ENCODE results near the gene KLHL3.
"Not testable (repeated sequence)": the region's sequence is repeated elsewhere in the genome, so short reads cannot be mapped to it uniquely, and the experiment has no call there.

Gene KLHL3, protein sequence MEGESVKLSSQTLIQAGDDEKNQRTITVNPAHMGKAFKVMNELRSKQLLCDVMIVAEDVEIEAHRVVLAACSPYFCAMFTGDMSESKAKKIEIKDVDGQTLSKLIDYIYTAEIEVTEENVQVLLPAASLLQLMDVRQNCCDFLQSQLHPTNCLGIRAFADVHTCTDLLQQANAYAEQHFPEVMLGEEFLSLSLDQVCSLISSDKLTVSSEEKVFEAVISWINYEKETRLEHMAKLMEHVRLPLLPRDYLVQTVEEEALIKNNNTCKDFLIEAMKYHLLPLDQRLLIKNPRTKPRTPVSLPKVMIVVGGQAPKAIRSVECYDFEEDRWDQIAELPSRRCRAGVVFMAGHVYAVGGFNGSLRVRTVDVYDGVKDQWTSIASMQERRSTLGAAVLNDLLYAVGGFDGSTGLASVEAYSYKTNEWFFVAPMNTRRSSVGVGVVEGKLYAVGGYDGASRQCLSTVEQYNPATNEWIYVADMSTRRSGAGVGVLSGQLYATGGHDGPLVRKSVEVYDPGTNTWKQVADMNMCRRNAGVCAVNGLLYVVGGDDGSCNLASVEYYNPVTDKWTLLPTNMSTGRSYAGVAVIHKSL

DNA sequence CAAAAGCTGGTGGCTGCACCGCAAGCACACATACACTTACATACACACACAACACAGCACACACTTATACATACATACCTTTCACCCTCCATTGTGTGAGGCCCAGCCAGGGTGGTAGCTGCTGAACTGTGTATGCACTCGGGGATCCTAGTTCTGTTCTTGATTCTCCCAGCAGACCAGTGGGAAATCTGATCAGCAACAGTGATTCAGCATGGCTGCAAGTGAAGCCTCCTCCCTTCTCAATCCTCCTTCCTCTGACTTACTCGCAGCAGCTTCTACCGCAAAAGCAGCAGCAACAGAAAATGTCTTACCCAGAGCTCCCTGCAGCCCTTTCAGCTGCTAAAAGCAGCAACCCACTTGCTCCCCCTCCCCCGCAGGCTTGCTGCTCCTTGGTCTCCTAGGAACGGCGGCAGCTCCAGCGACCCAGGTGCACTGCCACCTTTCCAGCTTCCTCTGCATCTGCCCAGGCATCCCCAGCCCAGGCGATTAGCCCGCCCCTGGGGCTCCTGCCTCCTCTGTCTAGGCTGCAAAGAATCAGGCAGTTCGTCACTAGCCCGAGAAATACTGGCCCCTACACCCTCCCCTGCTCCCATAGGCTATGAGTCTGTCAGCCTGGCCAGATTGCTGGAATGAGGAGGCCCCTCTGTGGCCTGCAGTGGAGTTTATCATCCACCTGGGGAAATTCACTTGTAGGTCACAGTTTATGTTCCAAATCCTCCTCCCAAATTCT, at the start of gene KLHL3:
Gene KLHL3, minus strand, starts transcription at position 535 of the 730 bp plus-strand sequence. Its CDS starts 443 bp downstream, at position 92.
- DNase-seq = peak; percentile 55

DNA sequence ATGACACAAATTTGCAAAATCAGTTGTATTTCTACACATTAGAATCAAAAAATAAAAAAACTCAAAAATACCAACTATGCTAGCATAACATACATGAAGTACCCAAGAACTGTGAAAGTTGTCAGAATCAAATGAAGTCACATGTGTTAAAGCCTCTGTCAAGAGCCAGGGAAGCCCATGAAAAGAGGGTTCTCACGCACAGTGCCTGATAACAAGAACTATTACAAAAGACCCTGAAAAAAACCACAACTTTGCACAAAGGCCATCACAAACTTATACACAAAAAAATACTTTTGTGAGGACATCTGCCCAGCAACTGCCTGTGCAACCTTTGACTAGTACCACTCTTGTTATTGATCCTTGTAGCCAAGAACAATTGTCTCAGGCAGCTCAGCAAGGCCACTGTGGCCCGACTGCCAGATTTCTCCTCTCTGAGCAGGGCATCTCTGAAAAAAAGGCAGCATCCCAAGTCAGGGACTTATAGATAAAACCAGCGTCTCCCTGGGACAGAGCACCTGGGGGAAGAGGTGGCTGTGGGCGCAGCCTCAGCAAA, 47.2 kb upstream of the KLHL3 start:
- DNase-seq = no peak

DNA sequence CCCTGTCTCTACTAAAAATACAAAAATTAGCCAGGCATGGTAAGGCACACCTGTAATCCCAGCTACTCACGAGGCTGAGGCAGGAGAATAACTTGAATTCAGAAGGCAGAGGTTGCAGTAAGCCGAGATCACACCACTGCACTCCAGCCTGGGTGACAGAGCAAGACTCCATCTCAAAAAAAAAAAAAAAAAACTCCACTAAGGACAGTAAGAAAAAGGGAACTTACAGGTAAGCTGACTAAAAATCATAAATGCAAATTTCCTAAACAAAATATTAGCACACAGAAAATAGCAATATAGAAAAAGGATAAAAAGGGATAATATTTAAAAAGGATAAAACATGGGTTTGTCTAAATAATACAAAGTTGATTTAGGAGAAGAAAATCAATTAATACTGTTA, 46.2 kb upstream of the KLHL3 start:
- no peak for DNase-seq

DNA sequence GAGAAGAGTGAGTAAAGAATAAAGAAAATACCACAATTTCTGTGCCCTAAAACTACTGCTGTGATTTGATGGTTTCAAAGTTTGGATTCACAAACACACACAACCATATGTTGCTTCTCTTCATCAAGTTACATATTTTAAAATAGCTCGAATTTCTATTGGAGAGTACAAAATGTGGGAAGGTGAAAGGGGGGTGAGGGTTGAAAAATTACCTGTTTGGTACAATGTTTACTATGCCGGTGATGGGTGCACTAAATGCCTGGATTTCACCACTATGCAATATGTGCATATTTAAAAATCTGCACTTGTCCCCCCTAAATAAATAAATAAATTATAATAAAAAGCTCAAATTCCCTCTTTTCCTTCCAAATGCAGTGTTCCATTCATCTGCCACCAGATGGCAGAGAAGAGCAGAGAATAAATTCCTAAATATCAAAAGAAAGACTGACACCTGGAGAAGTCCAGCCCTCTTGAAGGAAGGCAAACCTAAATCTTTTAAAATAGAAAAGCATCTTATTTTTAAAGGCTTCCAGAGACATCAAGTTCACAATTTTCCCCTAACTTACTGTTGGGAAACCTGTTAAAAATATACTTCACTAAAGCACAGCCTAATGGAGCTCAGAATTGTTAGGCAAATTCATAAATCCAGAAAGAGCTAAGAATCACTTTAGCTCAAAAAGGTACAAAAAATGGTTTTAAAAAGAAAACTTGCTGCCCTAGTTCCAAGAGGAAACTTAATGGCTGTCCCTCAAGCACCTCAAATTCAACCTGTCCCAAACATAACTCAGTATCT, 43.1 kb upstream of the KLHL3 start:
- DNase-seq = no peak

DNA sequence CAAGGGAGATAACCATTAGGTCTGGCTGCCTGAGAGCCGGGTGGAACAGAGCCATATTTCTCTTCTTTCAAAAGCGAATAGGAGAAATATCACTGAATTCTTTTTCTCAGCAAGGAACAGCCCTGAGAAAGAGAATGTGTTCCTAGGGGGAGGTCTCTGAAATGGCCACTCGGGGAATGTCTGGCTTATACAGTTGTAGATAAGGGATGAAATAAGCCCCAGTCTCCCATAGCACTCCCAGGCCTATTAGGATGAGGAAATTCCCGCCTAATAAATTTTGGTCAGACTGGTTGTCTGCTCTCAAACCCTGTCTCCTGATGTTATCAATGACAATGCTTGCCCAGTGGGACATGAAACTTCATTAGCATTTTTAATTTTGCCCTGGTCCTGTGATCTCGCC, 32.0 kb upstream of the KLHL3 start:
- not testable (repeated sequence) for DNase-seq

DNA sequence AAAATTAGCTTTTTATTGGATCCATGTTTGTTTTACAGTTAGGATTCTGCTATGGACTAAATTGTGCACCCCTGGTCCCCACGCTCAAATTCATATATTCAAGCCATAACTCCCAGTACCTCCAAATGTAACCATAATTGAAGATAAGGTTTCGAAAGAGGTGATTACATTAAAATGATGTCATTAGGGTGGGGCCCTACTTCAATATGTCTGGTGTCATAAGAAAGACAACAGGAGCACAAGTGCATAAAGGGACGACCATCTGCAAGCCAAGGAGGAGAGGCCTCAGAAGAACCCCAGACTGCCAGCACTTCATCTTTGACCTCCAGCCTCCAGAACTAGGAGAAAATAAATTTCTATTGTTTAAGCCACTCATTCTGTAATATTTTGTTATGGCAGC, 25.7 kb upstream of the KLHL3 start:
- no peak for DNase-seq

DNA sequence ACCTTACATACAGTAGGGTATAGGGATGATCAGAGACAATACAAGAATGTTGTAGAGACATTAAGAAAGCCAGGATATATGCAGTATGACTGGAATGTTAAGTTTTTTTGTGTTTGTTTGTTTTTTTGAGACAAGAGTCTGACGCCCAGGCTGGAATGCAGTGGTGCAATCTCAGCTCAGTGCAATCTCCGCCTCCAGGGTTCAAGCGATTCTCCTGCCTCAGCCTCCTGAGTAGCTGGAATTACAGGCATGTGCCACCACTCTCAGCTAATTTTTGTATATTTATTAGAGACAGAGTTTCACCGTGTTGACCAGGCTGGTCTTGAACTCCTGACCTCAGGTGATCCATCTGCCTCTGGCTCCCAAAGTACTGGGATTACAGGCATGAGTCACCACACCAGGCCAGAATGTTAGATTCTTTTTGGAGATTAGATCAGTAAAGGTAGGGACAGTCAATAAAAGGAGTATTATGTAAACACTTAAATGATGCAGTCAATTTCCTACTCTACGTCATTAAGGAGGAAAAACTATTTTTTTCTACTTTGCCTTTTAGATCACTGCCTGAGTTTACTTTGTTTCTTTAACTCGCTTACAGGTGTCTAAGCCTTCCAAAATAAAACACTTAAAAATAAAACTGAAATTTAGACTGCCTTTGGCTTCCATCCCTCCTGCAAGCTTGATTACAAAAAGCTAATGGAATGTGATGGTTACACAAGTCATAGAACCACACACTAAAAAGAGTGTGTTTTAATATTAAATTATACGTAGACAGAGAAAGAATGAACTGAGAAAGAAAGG, 25.0 kb upstream of the KLHL3 start:
- DNase-seq = no peak

DNA sequence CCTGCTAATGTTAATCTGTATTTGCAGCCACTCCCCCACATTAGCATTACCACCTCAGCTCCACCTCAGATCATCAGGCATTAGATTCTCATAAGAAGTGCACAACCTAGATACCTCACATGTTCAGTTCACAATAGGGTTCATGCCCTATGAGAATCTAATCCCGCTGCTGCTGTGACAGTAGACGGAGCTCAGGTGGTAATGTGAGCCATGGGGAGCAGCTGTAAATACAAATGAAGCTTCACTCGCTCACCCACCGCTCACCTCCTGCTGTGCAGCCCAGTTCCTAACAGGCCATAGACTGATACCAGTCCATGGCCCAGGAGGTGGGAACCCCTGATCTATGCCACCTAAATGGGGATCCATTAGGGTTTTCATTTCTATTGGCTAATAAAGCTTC, 24.4 kb upstream of the KLHL3 start:
- DNase-seq = no peak

DNA sequence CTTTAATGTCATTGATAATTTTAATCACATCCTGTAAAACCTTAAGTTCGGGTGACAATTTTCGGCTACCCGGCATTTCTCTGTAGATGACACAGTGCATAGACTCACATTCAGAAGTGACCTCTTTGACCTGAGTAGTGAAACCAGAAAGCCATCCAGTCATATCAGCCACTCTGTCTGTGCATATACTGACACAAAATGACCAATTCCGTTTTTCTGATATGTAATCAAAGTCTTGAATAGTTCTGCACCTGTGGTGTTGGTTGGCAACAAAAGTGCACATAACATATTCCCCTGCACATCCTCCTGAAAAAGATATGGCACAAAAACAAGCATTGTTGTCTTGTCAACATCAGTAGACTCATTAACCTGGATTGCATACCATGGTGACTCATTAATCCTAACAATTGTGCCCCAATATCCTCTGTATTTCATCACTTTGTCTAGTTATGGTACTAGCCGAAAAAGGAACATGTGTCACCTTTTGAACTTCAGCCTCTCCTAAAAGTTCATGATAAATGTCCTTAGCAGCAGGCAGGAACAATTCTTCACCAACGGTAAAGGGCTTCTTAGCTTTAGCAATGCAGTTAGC, 22.9 kb upstream of the KLHL3 start:
- DNase-seq = no peak

DNA sequence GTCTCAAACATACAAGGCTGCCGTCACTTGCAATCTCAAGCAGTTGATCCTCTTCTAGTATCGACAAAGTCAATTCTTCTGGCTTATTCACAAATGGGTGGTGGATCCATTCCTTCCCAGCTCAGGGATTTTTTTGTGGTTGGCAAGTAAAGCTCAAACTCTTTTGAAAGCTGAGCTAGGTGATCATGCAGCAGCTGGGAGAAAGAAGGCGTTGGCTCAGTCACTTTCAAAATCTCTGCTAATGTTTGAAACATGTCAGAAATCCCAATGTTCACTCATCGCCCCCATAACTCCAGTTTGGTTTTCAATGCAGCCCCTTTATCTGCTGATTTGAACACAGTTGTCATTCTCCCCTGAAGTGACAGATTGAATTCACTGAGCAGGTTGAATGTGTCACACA, 22.2 kb upstream of the KLHL3 start:
- DNase-seq = no peak

DNA sequence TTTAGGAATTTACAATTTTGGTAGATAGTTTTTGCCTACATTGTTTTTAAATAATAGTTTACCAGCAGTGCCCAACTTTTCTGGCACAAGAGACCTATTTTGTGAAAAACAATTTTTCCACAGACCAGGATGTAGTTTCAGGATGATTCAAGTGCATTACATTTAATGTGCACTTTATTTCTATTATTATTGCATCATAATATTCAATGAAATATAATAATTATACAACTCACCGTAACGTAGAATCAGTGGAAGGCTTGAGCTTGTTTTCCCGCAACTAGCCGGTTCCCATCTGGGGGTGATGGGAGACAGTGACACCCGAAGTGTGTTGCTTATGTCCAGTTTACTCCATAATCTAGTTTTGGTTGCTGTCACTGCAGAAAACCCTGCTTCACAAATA, 21.7 kb upstream of the KLHL3 start:
- DNase-seq = no peak

DNA sequence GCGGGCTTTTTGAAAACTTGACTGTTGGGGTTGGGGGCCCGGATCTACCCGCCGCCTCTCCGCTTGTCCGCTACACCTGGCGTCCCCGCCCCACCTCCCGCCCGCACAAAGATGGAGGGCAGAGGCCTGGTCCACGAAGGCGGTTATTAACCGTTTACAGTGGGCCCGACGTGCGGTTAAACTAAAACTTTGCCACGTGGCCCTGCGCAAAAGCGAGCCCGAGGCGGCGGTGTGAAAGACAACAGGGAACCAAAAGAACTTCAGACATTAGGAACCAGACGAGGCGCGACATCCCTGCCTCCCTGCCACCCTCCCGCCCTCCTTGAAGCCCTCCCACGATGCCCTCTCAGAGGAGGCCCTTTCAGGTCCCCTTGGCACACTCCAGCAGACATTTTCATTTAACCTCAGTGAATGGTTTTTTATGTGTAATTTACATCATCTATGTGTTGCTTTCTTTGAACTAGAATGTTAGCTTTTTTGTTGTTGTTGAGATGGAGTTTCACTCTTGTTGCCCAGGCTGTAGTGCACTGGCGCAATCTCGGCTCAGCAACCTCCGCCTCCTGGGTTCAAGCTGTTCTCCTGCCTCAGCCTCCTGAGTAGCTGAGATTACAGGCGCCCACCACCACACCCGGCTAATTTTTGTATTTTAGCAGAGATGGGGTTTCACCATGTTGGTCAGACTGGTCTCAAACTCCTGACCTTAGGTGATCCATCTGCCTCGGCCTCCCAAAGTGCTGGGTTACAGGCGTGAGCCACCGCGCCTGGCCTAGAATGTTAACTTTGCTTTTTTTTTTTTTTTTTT, 19.3 kb upstream of the KLHL3 start:
- no peak for DNase-seq

DNA sequence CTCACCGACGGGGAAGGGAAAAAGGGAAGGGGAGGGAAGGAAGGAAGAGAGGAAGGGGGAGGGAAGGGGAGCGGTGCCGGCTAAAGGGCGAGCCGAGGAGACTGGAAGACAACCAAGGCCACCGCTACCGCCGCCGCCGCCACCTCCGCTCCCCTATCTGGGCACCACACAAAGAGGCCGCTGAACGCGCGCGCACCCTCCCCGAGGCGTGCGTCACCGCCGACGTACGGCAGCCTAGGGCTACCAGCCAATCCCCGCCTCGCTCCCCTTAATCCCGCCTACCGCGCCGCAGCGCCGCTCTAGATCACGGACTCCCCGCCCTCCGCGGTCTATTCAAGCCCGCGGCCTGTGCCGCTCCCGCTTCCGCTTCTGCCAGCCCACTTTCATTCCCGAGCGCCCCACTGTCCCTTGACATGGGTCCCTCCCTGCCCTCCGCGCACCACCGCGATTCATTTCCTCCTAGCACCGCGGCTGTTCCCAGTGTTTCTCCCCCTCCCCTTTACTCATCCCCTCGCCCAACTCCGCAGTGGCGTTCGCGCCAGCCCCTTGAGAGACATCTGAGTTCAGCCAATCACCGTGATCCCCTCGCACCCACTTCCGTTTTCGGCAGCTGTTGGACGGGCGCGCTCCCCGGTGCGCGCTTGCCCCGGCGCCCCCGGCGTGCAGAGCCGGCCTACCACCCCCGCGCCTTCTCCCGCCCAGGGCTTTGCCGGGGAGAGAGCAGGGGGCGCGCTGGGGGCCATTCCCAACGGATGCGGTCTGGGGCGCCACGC, 18.5 kb upstream of the KLHL3 start, which contains the start of gene HNRNPA0:
Gene HNRNPA0, minus strand, starts transcription at position 176 of the 773 bp plus-strand sequence. CDS start 297 bp downstream, outside the sequence.
- DNase-seq = peak; percentile 80

DNA sequence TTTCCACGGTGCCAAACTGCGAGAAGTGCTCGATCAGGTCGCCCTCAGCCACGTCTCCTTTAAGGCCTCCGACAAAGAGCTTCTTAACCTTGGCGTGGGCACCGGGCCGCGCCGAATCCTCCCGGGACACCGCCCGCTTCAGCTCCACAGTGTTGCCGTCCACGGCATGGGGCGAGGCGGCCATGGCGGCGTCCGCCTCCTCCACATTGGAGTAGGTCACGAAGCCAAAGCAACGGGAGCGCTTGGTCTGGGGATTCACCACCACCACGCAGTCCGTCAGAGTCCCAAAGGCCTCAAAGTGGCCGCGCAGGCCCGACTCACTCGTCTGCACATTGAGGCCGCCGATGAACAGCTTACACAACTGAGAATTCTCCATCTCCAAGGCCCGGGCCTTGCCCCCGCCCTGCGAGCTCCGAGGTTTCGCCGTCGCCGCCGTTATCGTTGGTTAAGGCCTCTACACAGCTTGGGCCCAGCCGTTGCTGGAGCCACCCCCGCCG, 17.9 kb upstream of the KLHL3 start:
- no peak for DNase-seq

DNA sequence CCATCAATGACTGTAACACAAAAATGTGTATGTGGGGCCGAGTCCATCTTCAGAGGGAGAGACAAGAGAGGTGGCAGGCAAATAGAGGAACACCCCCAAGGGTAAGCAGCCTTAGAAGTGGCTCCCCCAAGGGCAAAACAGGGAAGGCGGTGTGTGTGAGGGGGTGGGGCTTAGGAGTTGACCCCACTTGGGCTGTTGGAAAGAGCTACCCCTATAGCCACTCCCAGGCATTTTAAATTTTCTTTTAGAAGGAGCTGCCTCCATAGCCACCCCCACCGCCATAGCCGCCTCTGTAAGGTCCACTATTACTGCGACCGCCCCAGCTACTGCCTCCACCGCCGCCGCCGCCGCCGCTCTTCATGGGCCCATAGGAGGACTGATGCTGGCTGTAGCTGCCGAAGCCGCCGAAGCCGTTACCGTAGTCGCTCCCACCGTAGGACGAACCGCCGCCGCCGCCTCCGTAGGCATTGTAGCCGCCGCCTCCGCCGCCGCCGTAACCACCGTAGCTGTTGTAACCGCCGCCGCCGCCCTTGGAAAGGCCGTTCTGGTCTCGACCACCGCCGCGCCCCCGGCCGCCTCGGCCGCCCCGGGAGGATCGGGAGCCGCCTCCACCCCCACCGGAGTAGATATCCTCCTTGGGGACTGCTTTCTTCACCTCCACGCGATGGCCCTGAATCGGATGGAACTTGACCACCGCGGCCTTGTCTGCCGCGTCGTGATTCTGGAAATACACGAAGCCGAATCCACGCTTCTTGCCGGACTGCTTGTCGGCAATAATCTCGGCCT, 17.2 kb upstream of the KLHL3 start:
- no peak for DNase-seq

DNA sequence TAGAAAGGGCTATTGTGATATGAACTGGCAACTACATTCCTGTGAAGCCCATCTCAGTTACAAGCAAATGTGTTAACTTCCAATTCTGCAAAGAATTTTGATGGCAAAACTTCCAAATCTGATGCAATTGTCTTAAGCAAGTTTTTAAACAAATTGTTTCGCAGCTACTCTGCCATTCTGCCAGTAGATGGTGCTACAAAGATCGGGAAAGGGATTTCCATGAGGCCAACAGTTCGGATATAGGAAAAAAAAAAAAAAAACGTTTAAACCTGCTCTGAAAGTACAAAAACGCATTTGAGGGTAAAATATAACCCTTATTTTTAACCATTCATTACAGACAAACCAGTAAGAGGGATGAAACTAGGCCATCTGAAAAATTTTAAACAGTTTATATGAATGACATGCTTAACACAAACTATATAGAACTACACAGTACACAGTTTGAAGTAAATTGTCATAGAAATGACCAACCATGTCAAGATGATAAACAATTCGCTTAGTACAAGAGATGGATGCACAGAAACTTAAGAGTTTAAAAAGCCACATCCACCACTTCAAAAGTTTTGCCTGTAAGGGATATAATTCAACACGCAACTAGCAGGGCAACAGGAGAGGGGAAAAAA, 16.1 kb upstream of the KLHL3 start:
- no peak for DNase-seq

DNA sequence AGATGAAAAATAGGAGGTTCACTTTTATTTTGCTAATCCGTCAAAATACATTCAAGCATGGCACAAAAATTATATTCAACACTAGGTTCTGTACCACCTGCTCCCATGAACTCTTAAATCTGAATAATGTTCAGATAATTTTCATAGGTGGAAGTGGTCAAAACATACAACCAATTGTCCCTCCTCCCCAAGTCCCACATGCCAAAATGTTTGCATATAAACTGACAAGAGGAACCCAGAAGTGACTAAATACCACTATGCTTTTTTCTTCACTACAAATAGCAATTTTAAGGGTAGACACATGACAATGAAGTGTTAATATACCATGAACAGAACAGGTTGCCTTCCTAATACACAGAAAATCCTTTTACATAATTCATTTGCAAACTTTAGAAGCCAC, 14.5 kb upstream of the KLHL3 start:
- no peak for DNase-seq

DNA sequence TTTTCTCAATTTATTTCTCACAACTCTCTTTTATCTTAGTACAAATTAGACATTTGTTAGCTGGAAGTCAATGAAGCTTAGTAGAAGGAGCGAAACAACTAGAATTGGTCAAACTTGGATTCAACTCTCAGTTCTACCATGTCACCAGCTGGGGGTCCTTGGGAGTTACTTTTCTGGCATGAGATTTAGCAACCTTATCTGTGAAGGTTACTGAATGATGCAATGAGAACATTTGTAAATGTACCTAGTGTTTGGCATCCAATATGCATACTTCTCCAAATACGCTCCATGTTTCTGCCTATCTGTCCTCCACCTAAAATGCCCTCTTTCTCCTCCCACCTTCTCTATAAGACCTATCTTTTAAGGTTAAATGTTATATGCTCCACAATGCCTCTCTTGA, 12.0 kb upstream of the KLHL3 start:
- DNase-seq = no peak
